Nephron (organoid): ENCODE measurements around the gene SMIM13.

Experiments used
- H3K27ac Mint-ChIP-seq, 3 experiments: 2 replicates each; pipeline ENCODE4 v1.8.0; 2020; ENCODE audit warnings: mixed read lengths in 3 of 3, mild to moderate bottlenecking in 2 of 3, moderate library complexity in 1 of 3
- H3K27me3 Mint-ChIP-seq: 2 replicates; pipeline ENCODE4 v1.8.0; 2021; ENCODE audit warnings: low read depth, mild to moderate bottlenecking, moderate library complexity, mixed read lengths
- H3K36me3 Mint-ChIP-seq: 2 replicates; pipeline ENCODE4 v1.8.0; 2020; ENCODE audit warnings: low read depth, mixed read lengths
- H3K4me1 Mint-ChIP-seq: 2 replicates; pipeline ENCODE4 v1.8.0; 2020; ENCODE audit warnings: mixed read lengths
- H3K4me3 Mint-ChIP-seq, 3 experiments: 2 replicates each; pipeline ENCODE4 v1.8.0; 2020; ENCODE audit warnings: mild to moderate bottlenecking in 3 of 3, mixed read lengths in 3 of 3, moderate library complexity in 2 of 3
- H3K9me3 Mint-ChIP-seq: 2 replicates; pipeline ENCODE4 v1.8.0; 2020; ENCODE audit warnings: mixed read lengths
- CTCF ChIP-seq, 3 experiments: fragments of 200-600 bp; sonication (generic); IDR thresholded peaks; one replicate each; pipeline ENCODE4 v1.5.0; 2021; ENCODE audit warnings: antibody characterized with exemption in 3 of 3; ENCODE audit not compliant: unreplicated experiment in 3 of 3

The SMIM13 gene

GRCh38 chr6:11093626-11094410, at the start of gene SMIM13:
Gene SMIM13, plus strand, starts transcription at chr6:11093834. Its CDS starts 480 bp downstream, at chr6:11094314.
- TF ChIP-seq CTCF (IDR thresholded peaks at IDR 0.05; ENCODE audit: unreplicated experiment in 3 of 3), result peak; percentile 56 to 63 (median 62)
- H3K27ac Mint-ChIP-seq, result peak within 1 kb of the TSS; percentile 92 to 97 (median 96)
- H3K4me3 Mint-ChIP-seq, result peak within 1 kb of the TSS; percentile 95 to 96 (median 96)
- peaks cover 24% of the 10 kb centered on the region for H3K4me1 Mint-ChIP-seq
- H3K27me3 Mint-ChIP-seq, result no peaks in the 10 kb centered on the region
- no peaks in the 10 kb centered on the region for H3K9me3 Mint-ChIP-seq
- H3K36me3 Mint-ChIP-seq, result peaks cover 13% of the 10 kb centered on the region

- H3K9me3 Mint-ChIP-seq, result no peaks in the 10 kb centered on the region
- peaks cover 57% of the 10 kb centered on the region for H3K27me3 Mint-ChIP-seq
- TF ChIP-seq CTCF (IDR thresholded peaks at IDR 0.05; ENCODE audit: unreplicated experiment in 3 of 3), result peak; percentile 55 to 77 (median 77)
- H3K36me3 Mint-ChIP-seq, result no peaks in the 10 kb centered on the region
- H3K4me1 Mint-ChIP-seq, result peaks cover 8% of the 10 kb centered on the region
- peak within 1 kb of the TSS; percentile 5 to 64 (median 27) for H3K27ac Mint-ChIP-seq
- peak within 1 kb of the TSS; percentile 88 to 93 (median 92) for H3K4me3 Mint-ChIP-seq
Measured at GRCh38 chr6:11043961-11044711, 49.5 kb upstream of the SMIM13 start, which contains the start of gene ELOVL2. Gene ELOVL2, minus strand, starts transcription at chr6:11044305. Its CDS starts 75 bp downstream, at chr6:11044230.

GRCh38 chr6:11044712-11045167, 48.9 kb upstream of the SMIM13 start:
- Mint-ChIP-seq H3K27me3 (peaks cover 55% of the 10 kb centered on the region), H3K9me3 (no peaks in the 10 kb centered on the region), H3K27ac (peak overlapping the region in 1 of 3 experiments; percentile 64), H3K4me1 (peaks cover 8% of the 10 kb centered on the region), H3K36me3 (no peaks in the 10 kb centered on the region), H3K4me3 (peak overlapping the region; percentile 88 to 91 (median 90))
- peak in 1 of 3 experiments; percentile 3 for TF ChIP-seq CTCF (IDR thresholded peaks at IDR 0.05; ENCODE audit: unreplicated experiment in 3 of 3)

- Mint-ChIP-seq H3K27me3 (peaks cover 17% of the 10 kb centered on the region), H3K27ac (no peak overlapping the region), H3K4me3 (no peak overlapping the region), H3K9me3 (no peaks in the 10 kb centered on the region), H3K4me1 (no peaks in the 10 kb centered on the region), H3K36me3 (no peaks in the 10 kb centered on the region)
- TF ChIP-seq CTCF (IDR thresholded peaks at IDR 0.05; ENCODE audit: unreplicated experiment in 3 of 3), result no peak
Measured at GRCh38 chr6:11050731-11051130, 42.9 kb upstream of the SMIM13 start.

- Mint-ChIP-seq H3K27ac (no peak overlapping the region), H3K36me3 (no peaks in the 10 kb centered on the region), H3K9me3 (no peaks in the 10 kb centered on the region), H3K27me3 (no peaks in the 10 kb centered on the region), H3K4me3 (no peak overlapping the region), H3K4me1 (no peaks in the 10 kb centered on the region)
- TF ChIP-seq CTCF (IDR thresholded peaks at IDR 0.05; ENCODE audit: unreplicated experiment in 3 of 3), result no peak
Measured at GRCh38 chr6:11053307-11053706, 40.3 kb upstream of the SMIM13 start.
